PFSK-1 (cell line): ENCODE measurements around the gene JOSD1.

Experiments used
- POLR2AphosphoS5 ChIP-seq: IDR thresholded peaks from 2 replicates; pipeline ENCODE4 v1.6.1; 2012; ENCODE audit warnings: low read depth, mild to moderate bottlenecking, control low read depth, low read length, moderate library complexity
- SIN3A ChIP-seq: IDR thresholded peaks from 2 replicates; pipeline ENCODE4 v1.6.1; 2012; ENCODE audit warnings: mild to moderate bottlenecking, low read length, moderate library complexity, borderline replicate concordance; ENCODE audit not compliant: insufficient read depth
- TF ChIP-seq, protein P1 (sequence below), 2 experiments: IDR thresholded peaks; 2 replicates each; pipeline versions ENCODE4 v1.6.1 to v1.8.0; 2011 to 2012; ENCODE audit warnings: low read depth in 2 of 2, low read length in 2 of 2, control low read depth in 1 of 2, inconsistent platforms in 1 of 2, mild to moderate bottlenecking in 1 of 2, moderate library complexity in 1 of 2; ENCODE audit not compliant: insufficient read depth in 1 of 2

DNA sequence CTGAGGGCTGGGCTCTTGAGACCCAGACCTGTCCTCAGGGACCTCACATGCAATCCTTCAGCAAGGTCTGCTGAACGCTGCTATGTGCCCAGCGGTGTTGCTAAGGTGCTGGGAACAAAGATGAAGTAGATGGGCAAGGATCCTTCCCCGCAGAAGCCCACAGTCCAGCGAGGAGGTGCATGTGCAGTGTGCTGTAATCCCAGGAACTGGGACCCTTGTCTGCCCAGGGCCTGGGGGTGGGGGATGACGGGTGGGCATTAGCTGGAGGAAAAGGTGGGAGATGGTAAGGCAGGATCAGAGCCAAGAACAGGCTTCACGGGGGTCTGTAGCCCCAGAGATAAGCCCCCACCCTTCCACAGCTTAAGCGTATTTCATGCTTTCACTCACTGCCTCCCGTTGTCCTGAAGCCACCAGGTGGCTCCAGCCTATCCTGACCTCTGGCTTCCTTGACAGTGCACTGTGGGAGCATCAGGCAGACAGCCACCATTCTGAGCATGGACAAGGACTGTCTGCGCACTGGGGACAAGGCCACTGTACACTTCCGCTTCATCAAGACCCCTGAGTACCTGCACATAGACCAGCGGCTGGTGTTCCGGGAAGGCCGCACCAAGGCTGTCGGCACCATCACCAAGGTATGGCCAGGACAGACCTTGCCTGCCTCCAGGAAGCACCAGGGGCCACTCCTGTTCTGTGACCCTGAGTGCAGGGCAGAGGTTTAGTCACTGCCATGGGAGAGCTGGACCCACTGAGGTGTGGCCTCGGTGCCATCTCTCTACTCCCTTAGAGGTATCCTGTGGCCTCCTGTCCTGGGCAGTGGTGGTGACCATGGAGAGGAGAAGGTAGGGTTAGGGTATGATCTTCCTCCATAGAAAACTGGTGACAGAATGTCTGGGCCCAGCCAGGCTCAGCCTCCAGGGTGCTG, 27.0 kb upstream of the JOSD1 start:
- TF ChIP-seq SIN3A: no peak
- TF ChIP-seq POLR2AphosphoS5: no peak
- TF ChIP-seq, protein P1, sequence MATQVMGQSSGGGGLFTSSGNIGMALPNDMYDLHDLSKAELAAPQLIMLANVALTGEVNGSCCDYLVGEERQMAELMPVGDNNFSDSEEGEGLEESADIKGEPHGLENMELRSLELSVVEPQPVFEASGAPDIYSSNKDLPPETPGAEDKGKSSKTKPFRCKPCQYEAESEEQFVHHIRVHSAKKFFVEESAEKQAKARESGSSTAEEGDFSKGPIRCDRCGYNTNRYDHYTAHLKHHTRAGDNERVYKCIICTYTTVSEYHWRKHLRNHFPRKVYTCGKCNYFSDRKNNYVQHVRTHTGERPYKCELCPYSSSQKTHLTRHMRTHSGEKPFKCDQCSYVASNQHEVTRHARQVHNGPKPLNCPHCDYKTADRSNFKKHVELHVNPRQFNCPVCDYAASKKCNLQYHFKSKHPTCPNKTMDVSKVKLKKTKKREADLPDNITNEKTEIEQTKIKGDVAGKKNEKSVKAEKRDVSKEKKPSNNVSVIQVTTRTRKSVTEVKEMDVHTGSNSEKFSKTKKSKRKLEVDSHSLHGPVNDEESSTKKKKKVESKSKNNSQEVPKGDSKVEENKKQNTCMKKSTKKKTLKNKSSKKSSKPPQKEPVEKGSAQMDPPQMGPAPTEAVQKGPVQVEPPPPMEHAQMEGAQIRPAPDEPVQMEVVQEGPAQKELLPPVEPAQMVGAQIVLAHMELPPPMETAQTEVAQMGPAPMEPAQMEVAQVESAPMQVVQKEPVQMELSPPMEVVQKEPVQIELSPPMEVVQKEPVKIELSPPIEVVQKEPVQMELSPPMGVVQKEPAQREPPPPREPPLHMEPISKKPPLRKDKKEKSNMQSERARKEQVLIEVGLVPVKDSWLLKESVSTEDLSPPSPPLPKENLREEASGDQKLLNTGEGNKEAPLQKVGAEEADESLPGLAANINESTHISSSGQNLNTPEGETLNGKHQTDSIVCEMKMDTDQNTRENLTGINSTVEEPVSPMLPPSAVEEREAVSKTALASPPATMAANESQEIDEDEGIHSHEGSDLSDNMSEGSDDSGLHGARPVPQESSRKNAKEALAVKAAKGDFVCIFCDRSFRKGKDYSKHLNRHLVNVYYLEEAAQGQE (IDR thresholded peaks at IDR 0.05; ENCODE audit: insufficient read depth in 1 of 2, low read depth in 2 of 2, low read length in 2 of 2): no peak
